A549 (cell line): ENCODE measurements around the gene HTR1E.

Experiments
- KDM5A ChIP-seq: fragments of 200-600 bp; sonication (generic); IDR thresholded peaks from 2 replicates; pipeline ENCODE4 v1.6.1; 2016; ENCODE audit warnings: antibody characterized with exemption, mild to moderate bottlenecking
- NPAS2 ChIP-seq: fragments of 250-450 bp; sonication (Bioruptor Pico); IDR thresholded peaks from 2 replicates; pipeline ENCODE4 v1.8.0; 2022; ENCODE audit warnings: mild to moderate bottlenecking, moderate library complexity, borderline replicate concordance
- ZSCAN20 ChIP-seq: fragments of 250-450 bp; sonication (Bioruptor Pico); IDR thresholded peaks from 2 replicates; pipeline ENCODE4 v1.8.0; 2022; ENCODE audit warnings: mild to moderate bottlenecking, moderate library complexity
- TF ChIP-seq, protein P1 (sequence below): fragments of >200 bp; sonication (Bioruptor Twin); formaldehyde crosslinking; IDR thresholded peaks from 3 replicates; pipeline ENCODE4 v1.5.1; 2016

DNA sequence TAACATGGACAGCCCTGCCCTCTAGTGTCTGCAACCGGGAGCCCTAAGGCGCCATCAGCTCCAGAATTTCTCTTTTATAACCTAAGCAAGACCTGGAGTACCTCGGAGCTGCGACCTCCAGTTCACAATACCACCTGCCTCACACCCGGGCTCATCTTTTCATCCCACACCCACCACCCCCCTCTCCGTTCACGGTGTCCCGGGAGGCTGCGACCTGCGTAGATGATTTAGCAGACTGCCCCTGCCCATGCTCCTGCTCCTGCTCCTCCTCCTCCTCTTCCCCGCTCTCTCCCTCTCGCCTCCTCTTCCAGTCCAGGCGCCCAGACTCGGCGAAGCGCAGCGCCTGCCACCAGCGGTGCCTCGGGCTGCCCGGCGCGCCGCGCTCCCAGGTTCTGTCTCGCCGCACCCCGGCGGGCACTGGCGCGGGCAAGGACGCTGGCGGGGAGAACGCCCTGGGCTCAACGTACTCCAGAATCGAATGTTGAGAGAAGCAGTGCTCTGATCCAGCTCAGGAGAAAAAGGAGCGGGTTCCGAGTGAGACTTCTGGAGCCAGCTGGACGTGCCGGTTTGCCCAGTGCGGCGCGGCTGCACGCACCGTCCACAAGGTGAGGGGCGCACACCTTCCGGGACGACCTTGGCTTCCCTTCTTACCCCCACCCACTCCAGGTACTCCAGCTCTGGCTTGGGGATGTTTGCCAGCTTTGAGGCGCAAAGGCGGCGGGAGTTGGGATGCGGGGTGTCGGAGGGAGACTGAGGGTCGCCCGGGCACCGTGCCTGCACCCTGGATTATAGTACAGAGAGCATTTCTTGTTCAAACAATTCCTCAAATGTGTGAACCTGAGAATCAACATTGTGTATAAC is at the start of gene HTR1E:
- TF ChIP-seq, protein P1, sequence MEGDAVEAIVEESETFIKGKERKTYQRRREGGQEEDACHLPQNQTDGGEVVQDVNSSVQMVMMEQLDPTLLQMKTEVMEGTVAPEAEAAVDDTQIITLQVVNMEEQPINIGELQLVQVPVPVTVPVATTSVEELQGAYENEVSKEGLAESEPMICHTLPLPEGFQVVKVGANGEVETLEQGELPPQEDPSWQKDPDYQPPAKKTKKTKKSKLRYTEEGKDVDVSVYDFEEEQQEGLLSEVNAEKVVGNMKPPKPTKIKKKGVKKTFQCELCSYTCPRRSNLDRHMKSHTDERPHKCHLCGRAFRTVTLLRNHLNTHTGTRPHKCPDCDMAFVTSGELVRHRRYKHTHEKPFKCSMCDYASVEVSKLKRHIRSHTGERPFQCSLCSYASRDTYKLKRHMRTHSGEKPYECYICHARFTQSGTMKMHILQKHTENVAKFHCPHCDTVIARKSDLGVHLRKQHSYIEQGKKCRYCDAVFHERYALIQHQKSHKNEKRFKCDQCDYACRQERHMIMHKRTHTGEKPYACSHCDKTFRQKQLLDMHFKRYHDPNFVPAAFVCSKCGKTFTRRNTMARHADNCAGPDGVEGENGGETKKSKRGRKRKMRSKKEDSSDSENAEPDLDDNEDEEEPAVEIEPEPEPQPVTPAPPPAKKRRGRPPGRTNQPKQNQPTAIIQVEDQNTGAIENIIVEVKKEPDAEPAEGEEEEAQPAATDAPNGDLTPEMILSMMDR, result peak; percentile 51
- TF ChIP-seq ZSCAN20 (CRISPR knock-in tag), result no peak
- no peak for TF ChIP-seq KDM5A
- TF ChIP-seq NPAS2 (CRISPR knock-in tag), result no peak
